GM21423 (cell line): ENCODE data around the gene LRP1B.
A peak's percentile ranks its signal among the peaks of the same experiment; 100 is the strongest.

ENCODE experiments used
- ATAC-seq: cut with Tn5 transposase; IDR thresholded peaks from one replicate; pipeline ENCODE4 v1.9.1; 2021; ENCODE audit warnings: mild to moderate bottlenecking, moderate library complexity; ENCODE audit not compliant: unreplicated experiment

The LRP1B gene

GRCh38 chr2:141959941-141960340, 170.9 kb downstream of the LRP1B start:
- ATAC-seq: no peak

- ATAC-seq: no peak
Observed at GRCh38 chr2:141959016-141959415, 171.8 kb downstream of the LRP1B start.

- ATAC-seq: no peak
Observed at GRCh38 chr2:141957827-141958450, 172.9 kb downstream of the LRP1B start.

GRCh38 chr2:141957321-141957720, 173.5 kb downstream of the LRP1B start:
- ATAC-seq: no peak

GRCh38 chr2:141947396-141948114, 183.3 kb downstream of the LRP1B start:
- no peak for ATAC-seq

GRCh38 chr2:141946016-141946415, 184.8 kb downstream of the LRP1B start:
- no peak for ATAC-seq

- ATAC-seq: no peak
Observed at GRCh38 chr2:141943918-141944317, 186.9 kb downstream of the LRP1B start.

- no peak for ATAC-seq
Observed at GRCh38 chr2:141942006-141942789, 188.6 kb downstream of the LRP1B start.

- no peak for ATAC-seq
Observed at GRCh38 chr2:141941210-141941714, 189.6 kb downstream of the LRP1B start.

- no peak for ATAC-seq
Observed at GRCh38 chr2:141940709-141941108, 190.1 kb downstream of the LRP1B start.

- no peak for ATAC-seq
Observed at GRCh38 chr2:141933226-141933625, 197.6 kb downstream of the LRP1B start.

GRCh38 chr2:141932261-141932660, 198.6 kb downstream of the LRP1B start:
- no peak for ATAC-seq

- no peak for ATAC-seq
Observed at GRCh38 chr2:141931797-141932196, 199.0 kb downstream of the LRP1B start.

GRCh38 chr2:141930803-141931202, 200.0 kb downstream of the LRP1B start:
- ATAC-seq: no peak

- no peak for ATAC-seq
Observed at GRCh38 chr2:141929331-141930252, 201.2 kb downstream of the LRP1B start.

- no peak for ATAC-seq
Observed at GRCh38 chr2:141928476-141928875, 202.3 kb downstream of the LRP1B start.

GRCh38 chr2:141927536-141927935, 203.3 kb downstream of the LRP1B start:
- no peak for ATAC-seq

- no peak for ATAC-seq
Observed at GRCh38 chr2:141925511-141925910, 205.3 kb downstream of the LRP1B start.

GRCh38 chr2:141923657-141924056, 207.2 kb downstream of the LRP1B start:
- no peak for ATAC-seq

- peak; percentile 90 for ATAC-seq
Observed at GRCh38 chr2:141911485-141912066, 219.2 kb downstream of the LRP1B start.
